Body of pancreas (tissue), 4 donors: ENCODE data around the gene EYS. TPM values are rescaled to one million over a fixed set of nuclear protein-coding genes. Genes with fewer than 3 reads are reported as not detected.

Source experiments
- ATAC-seq: fragments of 150-250 bp; one replicate; pipeline ENCODE4 v1.9.1; 2016
- DNase-seq, 4 donors: peaks; one replicate each; pipeline ENCODE4 v3.0.0-alpha.2; 2019
- H3K27ac ChIP-seq, 4 donors: fragments of 200-600 bp; sonication (generic); 1 replicate in 3 of 4; 2 replicates in 1 of 4; pipeline versions ENCODE4 v1.5.1 to v1.6.1; 2016 to 2019; ENCODE audit warnings: mild to moderate bottlenecking in 1 of 4, mixed read lengths in 1 of 4, moderate library complexity in 1 of 4
- H3K27me3 ChIP-seq, 2 donors: fragments of 200-600 bp; sonication (generic); one replicate each; pipeline ENCODE4 v1.6.0; 2016; ENCODE audit warnings: mild to moderate bottlenecking in 1 of 2
- H3K36me3 ChIP-seq, 2 donors: fragments of 200-600 bp; sonication (generic); replicated peaks in 1 of 2; 2 replicates each; pipeline ENCODE4 v1.5.1; 2016; ENCODE audit warnings: low read depth in 2 of 2; ENCODE audit not compliant: insufficient read depth in 1 of 2
- H3K4me1 ChIP-seq: fragments of 200-600 bp; sonication (generic); one replicate; pipeline ENCODE4 v1.6.0; 2016
- H3K4me3 ChIP-seq, 2 donors: fragments of 200-600 bp; sonication (generic); 1 replicate in 1 of 2; 2 replicates in 1 of 2; pipeline ENCODE4 v1.5.1; 2016 to 2019
- H3K9me3 ChIP-seq, 3 donors: fragments of 200-600 bp; sonication (generic); 1 replicate in 2 of 3; 2 replicates in 1 of 3; pipeline ENCODE4 v1.5.1; 2016
- CTCF ChIP-seq, 7 experiments: fragments of 450-650 bp in 4 of 7; fragments of 200-600 bp in 3 of 7; sonication (generic) in 3 of 7; IDR thresholded peaks; one replicate each; pipeline ENCODE4 v1.5.1; 2016 to 2019; ENCODE audit warnings: antibody characterized with exemption in 7 of 7
- POLR2A ChIP-seq, 3 donors: fragments of 450-650 bp; IDR thresholded peaks; one replicate each; pipeline ENCODE4 v1.6.1; 2016; ENCODE audit warnings: antibody characterized with exemption in 3 of 3, mild to moderate bottlenecking in 2 of 3
- WGBS, 2 donors: methylation state at CpG; one replicate each; pipeline ENCODE4 v1.1.5; 2017; 5-methylcytosine and 5-hydroxymethylcytosine counted together
- intact Hi-C: fragments of 100-400 bp; cut with DNase I; formaldehyde crosslinking; loops from one replicate; pipeline ENCODE4 v1.15.1; 2023
- total RNA-seq, 2 donors: library from RNA; depleted of rRNA; stranded (reverse); fragments of >200 nt; gene quantifications; one replicate each; pipeline ENCODE4 v1.1.0, GENCODE V29; 2016

EYS gene
- total RNA-seq, 2 donors from 2014 or later: 0.26 TPM; not detected in 1

DNA sequence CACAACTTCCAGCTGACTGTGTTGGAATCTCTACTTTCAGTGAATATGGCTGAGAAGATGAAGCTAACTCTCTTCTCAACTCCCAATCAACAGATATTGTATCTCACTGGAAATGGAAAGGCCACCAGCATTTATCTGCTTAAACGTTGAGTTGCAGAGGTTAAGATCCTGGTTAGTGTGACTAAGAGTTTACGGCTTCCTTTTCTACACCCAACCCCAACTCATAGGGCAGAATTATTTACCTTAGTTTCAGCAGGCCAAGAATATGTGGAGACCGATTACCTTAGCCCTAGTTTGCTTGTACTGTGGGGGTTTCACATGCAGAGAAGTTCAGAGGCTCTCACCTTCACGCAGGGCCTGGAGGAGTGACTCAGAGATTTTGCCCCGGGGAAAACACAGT, 1026.6 kb downstream of the EYS start:
- TF ChIP-seq CTCF (IDR thresholded peaks at IDR 0.05): no peak
- no peak for TF ChIP-seq POLR2A (IDR thresholded peaks at IDR 0.05)
- WGBS, 2 donors: 71% methylated on average over 5 of the region's 5 CpGs
- ATAC-seq (no peak), DNase-seq (no peak)
- intact Hi-C loops: no loop called here
- Histone ChIP-seq H3K27ac (no peak overlapping the region), H3K27me3 (no peaks in the 10 kb centered on the region), H3K9me3 (no peaks in the 10 kb centered on the region), H3K4me1 (no peaks in the 10 kb centered on the region), H3K36me3 (no peaks in the 10 kb centered on the region), H3K4me3 (no peak overlapping the region)

DNA sequence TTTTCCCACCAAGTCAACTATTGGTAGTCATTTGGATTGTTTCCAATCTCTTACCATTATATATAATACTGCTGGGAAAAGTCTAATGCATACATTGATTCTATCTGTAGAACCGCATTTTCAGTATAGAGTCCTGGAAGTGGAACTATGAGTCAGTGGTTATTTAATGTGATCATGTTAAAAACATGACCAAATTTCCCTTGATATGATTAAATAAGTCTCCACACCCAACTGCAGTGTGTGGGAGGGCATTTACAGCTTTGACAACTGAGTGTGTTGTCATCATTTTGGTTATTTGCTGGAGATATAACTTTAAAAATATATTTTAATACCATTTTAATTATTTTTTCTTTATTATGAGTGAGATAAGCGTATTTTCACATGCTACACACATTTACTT, 1027.6 kb downstream of the EYS start:
- Histone ChIP-seq H3K36me3 (no peaks in the 10 kb centered on the region), H3K9me3 (no peaks in the 10 kb centered on the region), H3K4me3 (no peak overlapping the region), H3K27me3 (no peaks in the 10 kb centered on the region), H3K27ac (no peak overlapping the region), H3K4me1 (no peaks in the 10 kb centered on the region)
- WGBS, 2 donors: 61 to 63% methylated on average over 2 of the region's 2 CpGs
- DNase-seq (no peak), ATAC-seq (no peak)
- intact Hi-C loops: no loop called here
- no peak for TF ChIP-seq CTCF (IDR thresholded peaks at IDR 0.05)
- no peak for TF ChIP-seq POLR2A (IDR thresholded peaks at IDR 0.05)

- TF ChIP-seq CTCF (IDR thresholded peaks at IDR 0.05) (no peak), POLR2A (IDR thresholded peaks at IDR 0.05) (no peak)
- Histone ChIP-seq H3K9me3 (no peaks in the 10 kb centered on the region), H3K27ac (no peak overlapping the region), H3K36me3 (no peaks in the 10 kb centered on the region), H3K4me3 (no peak overlapping the region), H3K27me3 (no peaks in the 10 kb centered on the region), H3K4me1 (no peaks in the 10 kb centered on the region)
- no peak for ATAC-seq
- 44 to 49% methylated on average over 4 of the region's 4 CpGs for WGBS, 2 donors
- intact Hi-C loops: no loop called here
- DNase-seq: no peak
Observed at GRCh38 chr6:64672651-64673050, 1034.4 kb downstream of the EYS start.

DNA sequence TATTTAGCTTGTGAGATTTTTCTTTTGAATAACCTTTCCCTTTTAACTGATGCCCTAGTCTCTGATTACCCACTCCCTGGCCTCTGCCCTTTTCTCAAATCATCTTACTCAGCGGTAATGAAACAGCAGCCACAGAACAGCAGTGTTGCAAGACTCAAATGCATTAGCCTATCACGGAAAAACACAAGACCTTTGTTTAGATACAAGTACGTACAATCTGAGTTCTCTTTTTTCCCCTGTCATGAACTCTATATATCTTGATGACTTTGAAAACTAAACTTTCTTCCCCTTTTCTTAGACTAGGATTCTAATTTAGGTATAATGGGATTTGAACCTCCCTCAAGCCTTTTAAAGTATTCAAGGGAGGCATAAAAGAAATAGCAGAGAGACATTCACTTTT, 1034.9 kb downstream of the EYS start:
- H3K36me3 ChIP-seq: no peaks in the 10 kb centered on the region
- DNase-seq: peak in 1 of 4 donors; percentile 22
- H3K4me1 ChIP-seq: no peaks in the 10 kb centered on the region
- no peaks in the 10 kb centered on the region for H3K9me3 ChIP-seq
- no peak for ATAC-seq
- no peak for TF ChIP-seq POLR2A (IDR thresholded peaks at IDR 0.05)
- TF ChIP-seq CTCF (IDR thresholded peaks at IDR 0.05): no peak
- no peak overlapping the region for H3K4me3 ChIP-seq
- H3K27ac ChIP-seq: no peak overlapping the region
- intact Hi-C loops: no loop called here
- 21 to 27% methylated on average over 3 of the region's 3 CpGs for WGBS, 2 donors
- no peaks in the 10 kb centered on the region for H3K27me3 ChIP-seq

- TF ChIP-seq POLR2A (IDR thresholded peaks at IDR 0.05) (no peak), CTCF (IDR thresholded peaks at IDR 0.05) (no peak)
- DNase-seq (no peak), ATAC-seq (no peak)
- Histone ChIP-seq H3K27ac (no peak overlapping the region), H3K4me3 (no peak overlapping the region), H3K36me3 (no peaks in the 10 kb centered on the region), H3K27me3 (no peaks in the 10 kb centered on the region), H3K9me3 (no peaks in the 10 kb centered on the region), H3K4me1 (no peaks in the 10 kb centered on the region)
- WGBS, 2 donors: 54 to 67% methylated on average over 1 of the region's 1 CpG
- intact Hi-C loops: no loop called here
Observed at GRCh38 chr6:64665137-64665536, 1041.9 kb downstream of the EYS start.
